ENCODE data around the gene SYNCRIP. TPM values are rescaled to one million over a fixed set of nuclear protein-coding genes. Genes with fewer than 3 reads are reported as not detected.
"Not testable (repeated sequence)": the region's sequence is repeated elsewhere in the genome, so short reads cannot be mapped to it uniquely, and the experiment has no call there.

The SYNCRIP gene
- total RNA-seq, 2 experiments from 2014 or later, result 271 to 278 TPM

GRCh38 chr6:85641522-85641896 is 1.2 kb downstream of the SYNCRIP start:
- H3K36me3 Mint-ChIP-seq, result peaks cover 57% of the 10 kb centered on the region
- H3K27me3 Mint-ChIP-seq, result peaks cover 8% of the 10 kb centered on the region
- no peak for DNase-seq
- peaks cover 2% of the 10 kb centered on the region for H3K9me3 Mint-ChIP-seq
- H3K4me3 Mint-ChIP-seq, result peak overlapping the region; percentile 92
- peak overlapping the region; percentile 94 for H3K27ac Mint-ChIP-seq
- H3K4me1 Mint-ChIP-seq, result peaks cover 51% of the 10 kb centered on the region

- H3K9me3 Mint-ChIP-seq, result peaks cover 2% of the 10 kb centered on the region
- H3K4me3 Mint-ChIP-seq, result peak overlapping the region; percentile 92
- H3K4me1 Mint-ChIP-seq, result peaks cover 53% of the 10 kb centered on the region
- H3K27me3 Mint-ChIP-seq, result peaks cover 8% of the 10 kb centered on the region
- peak overlapping the region; percentile 94 for H3K27ac Mint-ChIP-seq
- DNase-seq, result no peak
- H3K36me3 Mint-ChIP-seq, result peaks cover 59% of the 10 kb centered on the region
These were observed 1.9 kb downstream of the SYNCRIP start for GRCh38 chr6:85640821-85641220.

GRCh38 chr6:85637579-85637978 is 5.1 kb downstream of the SYNCRIP start:
- Mint-ChIP-seq H3K9me3 (no peaks in the 10 kb centered on the region), H3K4me1 (peaks cover 61% of the 10 kb centered on the region), H3K36me3 (peaks cover 74% of the 10 kb centered on the region), H3K27me3 (peaks cover under 1% of the 10 kb centered on the region), H3K27ac (peak overlapping the region; percentile 38), H3K4me3 (peak overlapping the region; percentile 34)
- no peak for DNase-seq

GRCh38 chr6:85632164-85632942 is 10.3 kb downstream of the SYNCRIP start:
- Mint-ChIP-seq H3K27ac (no peak overlapping the region), H3K4me1 (peaks cover 56% of the 10 kb centered on the region), H3K4me3 (no peak overlapping the region), H3K36me3 (peaks cover 70% of the 10 kb centered on the region), H3K9me3 (no peaks in the 10 kb centered on the region), H3K27me3 (no peaks in the 10 kb centered on the region)
- no peak for DNase-seq

GRCh38 chr6:85631117-85631516 is 11.6 kb downstream of the SYNCRIP start:
- H3K9me3 Mint-ChIP-seq, H3K27me3 Mint-ChIP-seq, DNase-seq, H3K4me3 Mint-ChIP-seq, H3K27ac Mint-ChIP-seq: not testable (repeated sequence)
- Mint-ChIP-seq H3K4me1 (peaks cover 54% of the 10 kb centered on the region), H3K36me3 (peaks cover 69% of the 10 kb centered on the region)

- H3K4me3 Mint-ChIP-seq, result no peak overlapping the region
- DNase-seq, result no peak
These were observed 14.3 kb downstream of the SYNCRIP start for GRCh38 chr6:85628353-85628752.

GRCh38 chr6:85620308-85620707 is 22.4 kb downstream of the SYNCRIP start:
- no peak for DNase-seq

More at GRCh38 chr6:85628353-85628752, 14.3 kb downstream of the SYNCRIP start:
- no peaks in the 10 kb centered on the region for H3K9me3 Mint-ChIP-seq
- H3K27ac Mint-ChIP-seq, result peak overlapping the region; percentile 31
- peaks cover 61% of the 10 kb centered on the region for H3K4me1 Mint-ChIP-seq
- no peaks in the 10 kb centered on the region for H3K27me3 Mint-ChIP-seq
- H3K36me3 Mint-ChIP-seq, result peaks cover 76% of the 10 kb centered on the region

GRCh38 chr6:85614780-85615179 is 27.9 kb downstream of the SYNCRIP start:
- H3K27me3 Mint-ChIP-seq, result no peaks in the 10 kb centered on the region
- H3K4me3 Mint-ChIP-seq, result no peak overlapping the region
- no peaks in the 10 kb centered on the region for H3K9me3 Mint-ChIP-seq
- peak overlapping the region; percentile 22 for H3K27ac Mint-ChIP-seq
- H3K4me1 Mint-ChIP-seq, result peaks cover 14% of the 10 kb centered on the region
- peaks cover 45% of the 10 kb centered on the region for H3K36me3 Mint-ChIP-seq
- no peak for DNase-seq

More at GRCh38 chr6:85620308-85620707, 22.4 kb downstream of the SYNCRIP start:
- Mint-ChIP-seq H3K27me3 (no peaks in the 10 kb centered on the region), H3K4me3 (no peak overlapping the region), H3K9me3 (no peaks in the 10 kb centered on the region), H3K36me3 (peaks cover 61% of the 10 kb centered on the region), H3K4me1 (peaks cover 29% of the 10 kb centered on the region), H3K27ac (no peak overlapping the region)

GRCh38 chr6:85612690-85613474 is 29.8 kb downstream of the SYNCRIP start:
- DNase-seq, result no peak
- peaks cover 14% of the 10 kb centered on the region for H3K4me1 Mint-ChIP-seq
- peak overlapping the region; percentile 58 for H3K27ac Mint-ChIP-seq
- H3K9me3 Mint-ChIP-seq, result no peaks in the 10 kb centered on the region
- H3K4me3 Mint-ChIP-seq, result no peak overlapping the region
- H3K36me3 Mint-ChIP-seq, result peaks cover 41% of the 10 kb centered on the region
- H3K27me3 Mint-ChIP-seq, result no peaks in the 10 kb centered on the region

GRCh38 chr6:85610182-85610895 is 32.3 kb downstream of the SYNCRIP start:
- H3K27me3 Mint-ChIP-seq, result no peaks in the 10 kb centered on the region
- H3K9me3 Mint-ChIP-seq, result no peaks in the 10 kb centered on the region
- no peak for DNase-seq
- no peak overlapping the region for H3K4me3 Mint-ChIP-seq
- peaks cover 39% of the 10 kb centered on the region for H3K36me3 Mint-ChIP-seq
- peak overlapping the region; percentile 29 for H3K27ac Mint-ChIP-seq
- peaks cover 11% of the 10 kb centered on the region for H3K4me1 Mint-ChIP-seq

- Mint-ChIP-seq H3K4me1 (no peaks in the 10 kb centered on the region), H3K27me3 (no peaks in the 10 kb centered on the region), H3K36me3 (peaks cover 20% of the 10 kb centered on the region), H3K27ac (no peak overlapping the region), H3K4me3 (no peak overlapping the region), H3K9me3 (no peaks in the 10 kb centered on the region)
- no peak for DNase-seq
These were observed 40.6 kb downstream of the SYNCRIP start for GRCh38 chr6:85602100-85602499.

GRCh38 chr6:85600713-85601313 is 41.9 kb downstream of the SYNCRIP start:
- Mint-ChIP-seq H3K9me3 (no peaks in the 10 kb centered on the region), H3K36me3 (peaks cover 18% of the 10 kb centered on the region), H3K27ac (no peak overlapping the region), H3K4me3 (no peak overlapping the region), H3K4me1 (peaks cover 2% of the 10 kb centered on the region), H3K27me3 (no peaks in the 10 kb centered on the region)
- DNase-seq, result no peak

GRCh38 chr6:85594197-85594930 is 48.3 kb downstream of the SYNCRIP start:
- peaks cover 3% of the 10 kb centered on the region for H3K9me3 Mint-ChIP-seq
- H3K27me3 Mint-ChIP-seq, result no peaks in the 10 kb centered on the region
- peak overlapping the region; percentile 93 for H3K27ac Mint-ChIP-seq
- peaks cover 36% of the 10 kb centered on the region for H3K36me3 Mint-ChIP-seq
- H3K4me3 Mint-ChIP-seq, result peak overlapping the region; percentile 94
- peaks cover 37% of the 10 kb centered on the region for H3K4me1 Mint-ChIP-seq
- peak; percentile 65 for DNase-seq

Data from activated naive CD8-positive, alpha-beta T cell treated with anti-CD3 and anti-CD28 coated beads for 36 hours (primary cell).